Transverse colon (tissue), 4 donors: ENCODE data around the gene TTC28. TPM values are rescaled to one million over a fixed set of nuclear protein-coding genes. Genes with fewer than 3 reads are reported as not detected.
A peak's percentile ranks its signal among the peaks of the same experiment; 100 is the strongest.
"Not testable (repeated sequence)": the region's sequence is repeated elsewhere in the genome, so short reads cannot be mapped to it uniquely, and the experiment has no call there.

Experiments used
- DNase-seq: peaks from one replicate; pipeline ENCODE4 v3.0.0-alpha.2; 2019
- H3K27ac ChIP-seq, 4 donors: fragments of 200-600 bp; sonication (generic); 2 replicates each; pipeline ENCODE4 v1.5.1; 2016 to 2018; ENCODE audit warnings: inconsistent platforms in 4 of 4
- H3K27me3 ChIP-seq: fragments of 200-600 bp; sonication (generic); 2 replicates; pipeline ENCODE4 v1.5.1; 2017; ENCODE audit warnings: inconsistent platforms
- H3K36me3 ChIP-seq, 4 donors: fragments of 200-600 bp; sonication (generic); 2 replicates each; pipeline ENCODE4 v1.5.1; 2017 to 2019; ENCODE audit warnings: inconsistent platforms in 4 of 4
- H3K4me1 ChIP-seq, 4 donors: fragments of 200-600 bp; sonication (generic); 2 replicates each; pipeline ENCODE4 v1.5.1; 2017 to 2020; ENCODE audit warnings: inconsistent platforms in 4 of 4
- H3K4me3 ChIP-seq, 4 donors: fragments of 200-600 bp; sonication (generic); 1 replicate in 1 of 4; 2 replicates in 3 of 4; pipeline versions ENCODE4 v1.5.1 to v1.6.1; 2017 to 2019; ENCODE audit warnings: inconsistent platforms in 4 of 4
- H3K9me3 ChIP-seq, 2 donors: fragments of 200-600 bp; sonication (generic); 2 replicates each; pipeline ENCODE4 v1.5.1; 2017 to 2019; ENCODE audit warnings: inconsistent platforms in 2 of 2
- EP300 ChIP-seq: sonication (generic); formaldehyde crosslinking; IDR thresholded peaks from one replicate; pipeline ENCODE4 v1.6.1; 2017; ENCODE audit warnings: antibody characterized with exemption, low read depth
- POLR2A ChIP-seq: fragments of 450-650 bp; IDR thresholded peaks from one replicate; pipeline ENCODE4 v1.6.1; 2016; ENCODE audit warnings: antibody characterized with exemption, mild to moderate bottlenecking, moderate library complexity
- POLR2AphosphoS5 ChIP-seq, 3 donors: sonication (generic); formaldehyde crosslinking; IDR thresholded peaks; one replicate each; pipeline ENCODE4 v1.6.1; 2016; ENCODE audit warnings: antibody characterized with exemption in 3 of 3
- WGBS, 2 donors: methylation state at CpG; one replicate each; pipeline ENCODE4 v1.1.5; 2018; ENCODE audit warnings: low coverage in 1 of 2; 5-methylcytosine and 5-hydroxymethylcytosine counted together
- in situ Hi-C, 4 donors: fragments of 200-750 bp; cut with MboI; loops; one replicate each; pipeline versions ENCODE4 v1.15.0 to v1.15.1; 2017; ENCODE audit warnings: low sequenced_read_pairs in 3 of 4, low pct_ligation_motif_present in 1 of 4, low pct_unique_long_range_greater_than_20kb in 1 of 4
- intact Hi-C: fragments of 100-400 bp; cut with DNase I; formaldehyde crosslinking; loops from one replicate; pipeline ENCODE4 v1.15.1; 2023; ENCODE audit warnings: low total_unique reads
- total RNA-seq, 4 donors: library from RNA; depleted of rRNA; stranded (reverse); fragments of >200 nt; gene quantifications; one replicate each; pipeline ENCODE4 v1.1.0, GENCODE V29; 2016
- TF ChIP-seq, protein P1 (sequence below), 5 experiments: fragments of 200-600 bp in 3 of 5; fragments of 450-650 bp in 2 of 5; sonication (generic) in 3 of 5; IDR thresholded peaks; 1 replicate in 2 of 5; 2 replicates in 3 of 5; pipeline ENCODE4 v1.5.1; 2016 to 2017; ENCODE audit warnings: antibody characterized with exemption in 5 of 5, inconsistent platforms in 3 of 5, mild to moderate bottlenecking in 2 of 5, moderate library complexity in 1 of 5

Gene TTC28
- total RNA-seq, 4 donors from 2014 or later, result 7.6 to 84.2 (median 12.4) TPM

DNA sequence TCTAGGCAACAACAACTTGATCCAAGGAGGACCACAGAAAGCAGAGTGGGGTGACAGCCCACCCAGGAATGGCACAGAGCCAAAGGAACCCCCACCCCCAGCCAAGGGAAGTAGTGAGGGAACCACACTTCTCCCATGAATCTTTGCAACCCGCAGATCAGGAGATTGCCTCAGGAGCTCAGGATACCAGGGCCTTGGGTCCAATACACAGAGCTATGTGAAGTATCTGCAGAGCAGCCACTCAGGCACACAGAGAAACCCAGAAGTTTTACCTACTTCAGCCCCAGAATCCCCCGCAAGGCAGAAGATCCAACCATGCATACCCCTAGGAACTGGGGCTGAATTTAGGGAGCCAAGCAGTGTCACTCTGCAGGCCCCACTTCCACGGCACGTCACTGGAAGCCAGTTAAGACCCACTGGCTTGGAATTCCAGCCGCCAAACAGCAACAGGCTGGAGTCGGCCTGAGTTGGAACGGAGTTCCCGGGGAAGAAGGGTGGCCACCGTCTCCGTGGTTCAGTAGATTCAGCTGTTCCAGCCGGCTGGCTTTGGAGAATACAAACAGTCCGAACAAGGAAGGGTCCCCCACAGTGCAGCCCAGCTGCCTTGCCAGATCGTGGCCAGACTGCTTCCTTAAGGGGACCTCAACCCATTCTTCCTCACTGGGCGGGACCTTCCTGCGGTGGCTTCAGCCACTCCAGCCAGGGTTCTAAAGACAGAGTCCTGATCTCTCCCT lies 174.1 kb downstream of the TTC28 start:
- TF ChIP-seq POLR2A, result no peak

DNA sequence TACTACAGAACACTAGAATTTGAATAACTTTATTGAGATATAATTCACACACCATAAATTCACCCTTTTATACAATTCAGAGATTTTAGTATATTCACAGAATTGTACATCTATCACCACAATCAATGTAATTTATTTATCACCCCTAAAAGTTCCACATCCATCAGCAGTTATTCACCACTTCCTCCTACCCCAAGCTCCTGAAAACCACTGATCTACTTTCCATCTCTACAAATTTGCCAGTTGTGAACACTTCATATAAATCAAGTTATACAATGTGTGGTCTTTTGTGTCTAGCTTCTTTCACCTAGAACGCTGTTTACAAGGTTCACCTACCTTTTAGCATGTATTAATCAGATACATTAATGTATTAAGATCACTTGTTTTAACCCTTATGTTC lies 179.6 kb downstream of the TTC28 start:
- intact Hi-C loops (no loop called here), in situ Hi-C loops (no loop called here)
- no peak overlapping the region for H3K4me3 ChIP-seq
- TF ChIP-seq EP300, result no peak
- TF ChIP-seq, protein P1, sequence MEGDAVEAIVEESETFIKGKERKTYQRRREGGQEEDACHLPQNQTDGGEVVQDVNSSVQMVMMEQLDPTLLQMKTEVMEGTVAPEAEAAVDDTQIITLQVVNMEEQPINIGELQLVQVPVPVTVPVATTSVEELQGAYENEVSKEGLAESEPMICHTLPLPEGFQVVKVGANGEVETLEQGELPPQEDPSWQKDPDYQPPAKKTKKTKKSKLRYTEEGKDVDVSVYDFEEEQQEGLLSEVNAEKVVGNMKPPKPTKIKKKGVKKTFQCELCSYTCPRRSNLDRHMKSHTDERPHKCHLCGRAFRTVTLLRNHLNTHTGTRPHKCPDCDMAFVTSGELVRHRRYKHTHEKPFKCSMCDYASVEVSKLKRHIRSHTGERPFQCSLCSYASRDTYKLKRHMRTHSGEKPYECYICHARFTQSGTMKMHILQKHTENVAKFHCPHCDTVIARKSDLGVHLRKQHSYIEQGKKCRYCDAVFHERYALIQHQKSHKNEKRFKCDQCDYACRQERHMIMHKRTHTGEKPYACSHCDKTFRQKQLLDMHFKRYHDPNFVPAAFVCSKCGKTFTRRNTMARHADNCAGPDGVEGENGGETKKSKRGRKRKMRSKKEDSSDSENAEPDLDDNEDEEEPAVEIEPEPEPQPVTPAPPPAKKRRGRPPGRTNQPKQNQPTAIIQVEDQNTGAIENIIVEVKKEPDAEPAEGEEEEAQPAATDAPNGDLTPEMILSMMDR (IDR thresholded peaks at IDR 0.05), result no peak
- no peak for TF ChIP-seq POLR2A
- TF ChIP-seq POLR2AphosphoS5 (IDR thresholded peaks at IDR 0.05), result no peak
- no peak overlapping the region for H3K27ac ChIP-seq
- no peak for DNase-seq
- H3K9me3 ChIP-seq, result no peaks in the 10 kb centered on the region
- no peaks in the 10 kb centered on the region for H3K36me3 ChIP-seq
- no peaks in the 10 kb centered on the region for H3K27me3 ChIP-seq
- no peaks in the 10 kb centered on the region for H3K4me1 ChIP-seq
- 60 to 76% methylated on average over 1 of the region's 1 CpG for WGBS, 2 donors

More for the DNA sequence above, 174.1 kb downstream of the TTC28 start:
- in situ Hi-C loops, result no loop called here
- WGBS, 2 donors, result 87% methylated on average over 15 of the region's 15 CpGs; no CpG with 5 or more reads in 1 of the 2 donors
- H3K27ac ChIP-seq, result peak overlapping the region in 1 of 4 donors; percentile 9
- no peaks in the 10 kb centered on the region for H3K36me3 ChIP-seq
- no peaks in the 10 kb centered on the region for H3K27me3 ChIP-seq
- no peak overlapping the region for H3K4me3 ChIP-seq
- no peak for DNase-seq
- intact Hi-C loops, result no loop called here
- peaks cover 0 to 3% of the 10 kb centered on the region in 2 donors for H3K9me3 ChIP-seq
- H3K4me1 ChIP-seq, result no peaks in the 10 kb centered on the region

DNA sequence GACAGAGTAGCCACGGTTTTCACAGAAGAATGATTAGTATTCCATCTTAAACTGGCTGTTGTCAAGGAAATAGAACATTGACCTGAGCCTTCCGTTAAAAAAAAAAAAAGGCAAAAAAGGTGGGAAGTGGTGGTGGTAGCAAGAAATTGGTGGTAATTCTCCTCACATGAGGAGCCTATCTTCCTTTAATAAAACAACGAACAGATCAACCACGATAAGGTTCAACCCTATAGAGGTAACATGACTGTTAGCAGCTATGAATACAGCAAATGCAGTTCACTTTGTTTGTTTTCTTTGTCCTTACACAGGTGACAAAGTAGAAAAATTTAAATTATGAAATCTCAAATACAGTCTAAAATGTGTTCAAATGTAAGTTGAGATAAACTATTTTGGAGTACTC lies 181.6 kb downstream of the TTC28 start:
- Histone ChIP-seq H3K27ac (no peak overlapping the region), H3K4me3 (no peak overlapping the region), H3K36me3 (no peaks in the 10 kb centered on the region), H3K4me1 (no peaks in the 10 kb centered on the region), H3K9me3 (no peaks in the 10 kb centered on the region), H3K27me3 (no peaks in the 10 kb centered on the region)
- no peak for TF ChIP-seq EP300
- TF ChIP-seq, protein P1 (IDR thresholded peaks at IDR 0.05), result no peak
- TF ChIP-seq POLR2A, result no peak
- no peak for TF ChIP-seq POLR2AphosphoS5 (IDR thresholded peaks at IDR 0.05)
- no peak for DNase-seq
- intact Hi-C loops, result no loop called here
- in situ Hi-C loops, result no loop called here
- WGBS, 2 donors, result 81 to 93% methylated on average over 4 of the region's 4 CpGs

DNA sequence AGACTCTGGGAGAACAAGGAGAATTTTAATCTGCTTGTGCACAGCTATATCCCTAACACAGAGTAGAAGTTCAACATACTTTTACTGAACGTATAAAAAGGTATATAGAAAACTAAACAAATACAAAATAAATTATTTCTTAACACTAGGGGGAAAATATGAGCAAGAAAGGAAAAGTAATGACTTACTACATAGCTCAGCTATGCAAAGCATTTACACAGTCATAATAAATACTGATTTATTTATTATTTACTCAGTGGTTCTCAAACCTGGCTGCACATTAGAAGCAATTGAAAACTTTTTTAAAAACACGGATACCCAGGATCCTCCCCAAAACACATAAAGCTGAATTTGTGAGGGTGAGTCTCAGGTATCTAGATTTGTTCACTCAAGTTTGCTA lies 182.5 kb downstream of the TTC28 start:
- no peaks in the 10 kb centered on the region for H3K9me3 ChIP-seq
- no peak overlapping the region for H3K27ac ChIP-seq
- no peak overlapping the region for H3K4me3 ChIP-seq
- WGBS, 2 donors, result 49 to 59% methylated on average over 2 of the region's 2 CpGs
- no peaks in the 10 kb centered on the region for H3K4me1 ChIP-seq
- no peaks in the 10 kb centered on the region for H3K27me3 ChIP-seq
- no peaks in the 10 kb centered on the region for H3K36me3 ChIP-seq
- in situ Hi-C loops, result no loop called here
- intact Hi-C loops, result no loop called here
- no peak for TF ChIP-seq POLR2AphosphoS5 (IDR thresholded peaks at IDR 0.05)
- TF ChIP-seq POLR2A, result no peak
- TF ChIP-seq EP300, result no peak
- TF ChIP-seq, protein P1 (IDR thresholded peaks at IDR 0.05), result no peak
- DNase-seq, result no peak

DNA sequence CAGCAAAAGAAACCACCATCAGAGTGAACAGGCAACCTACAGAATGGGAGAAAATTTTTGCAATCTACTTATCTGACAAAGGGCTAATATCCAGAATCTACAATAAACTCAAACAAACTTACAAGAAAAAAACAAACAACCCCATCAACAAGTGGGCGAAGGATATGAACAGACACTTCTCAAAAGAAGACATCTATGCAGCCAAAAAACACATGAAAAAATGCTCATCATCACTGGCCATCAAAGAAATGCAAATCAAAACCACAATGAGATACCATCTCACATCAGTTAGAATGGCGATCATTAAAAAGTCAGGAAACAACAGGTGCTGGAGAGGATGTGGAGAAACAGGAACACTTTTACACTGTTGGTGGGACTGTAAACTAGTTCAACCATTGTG lies 188.4 kb downstream of the TTC28 start:
- WGBS, 2 donors, result 86% methylated on average over 1 of the region's 2 CpGs; no CpG with 5 or more reads in 1 of the 2 donors
- DNase-seq, H3K4me3 ChIP-seq, H3K4me1 ChIP-seq, H3K9me3 ChIP-seq, in situ Hi-C loops, H3K36me3 ChIP-seq, H3K27me3 ChIP-seq, H3K27ac ChIP-seq, intact Hi-C loops: not testable (repeated sequence)
